K562 (cell line): ENCODE measurements around the gene ATP9B. TPM values are rescaled to one million over a fixed set of nuclear protein-coding genes. Genes with fewer than 3 reads are reported as not detected.

Experiments used
- ATAC-seq: fragments of 200-7000 bp; cut with Tn5 transposase; 3 replicates; pipeline ENCODE4 v1.9.1; 2020; ENCODE audit warnings: moderate library complexity
- BruUV-seq: library from RNA; stranded (reverse); fragments of 400-500 nt; replicated peaks from 2 replicates; lab custom pipeline; 2021; lab: Mats Ljungman, UMichigan
- CTCF ChIA-PET: fragments of 300-600 bp; formaldehyde crosslinking; extraction: SDS; loops from one replicate; lab custom pipeline; 2021; ENCODE audit warnings: low intra/inter-chr PET ratio; lab: Yijun Ruan, JAX
- POLR2A ChIA-PET: fragments of 300-600, 350-650 bp; sonication (Branson Sonifier 250); formaldehyde crosslinking; extraction: SDS; loops from one replicate; lab custom pipeline; 2021; ENCODE audit warnings: antibody characterized with exemption, inconsistent platforms; lab: Yijun Ruan, JAX
- DNase-seq, 4 experiments: peaks; one replicate each; pipeline versions ENCODE4 v3.0.0 to v3.0.0-alpha.2; 2011 to 2018; ENCODE audit warnings: low spot score in 3 of 4, mixed read lengths in 3 of 4; ENCODE audit errors: extremely low read depth in 1 of 4
- FAIRE-seq: peaks from 2 replicates; lab custom pipeline; 2011; peaks lifted over from hg19 to GRCh38; lab: Jason Lieb, UNC
- H2AFZ ChIP-seq: 2 replicates; pipeline ENCODE4 v1.6.0; 2011; ENCODE audit warnings: low read depth, low read length, control low read depth, inconsistent platforms
- H3K27ac ChIP-seq: fragments of 200-600 bp; 3 replicates; pipeline ENCODE4 v1.8.0; 2011; ENCODE audit warnings: low read depth, mild to moderate bottlenecking, control low read depth, inconsistent platforms, low read length, moderate library complexity, mixed read lengths; ENCODE audit errors: extremely low read depth
- H3K27me3 ChIP-seq, 2 experiments: fragments of 300-600 bp in 1 of 2; 2 replicates in 1 of 2; 3 replicates in 1 of 2; pipeline versions ENCODE4 v1.6.0 to v1.8.0; 2011; ENCODE audit warnings: inconsistent platforms in 2 of 2, low read length in 2 of 2, mild to moderate bottlenecking in 1 of 2, mixed read lengths in 1 of 2, moderate library complexity in 1 of 2; ENCODE audit not compliant: control insufficient read depth in 2 of 2, insufficient read depth in 2 of 2
- H3K36me3 ChIP-seq: fragments of 300-600 bp; 3 replicates; pipeline ENCODE4 v1.8.0; 2011; ENCODE audit warnings: mild to moderate bottlenecking, low read length, inconsistent platforms; ENCODE audit not compliant: control insufficient read depth, insufficient read depth
- H3K4me1 ChIP-seq, 2 experiments: fragments of 200-600 bp in 1 of 2; replicated peaks in 1 of 2; 2 replicates in 1 of 2; 3 replicates in 1 of 2; pipeline versions ENCODE4 v1.5.1 to v1.8.0; 2011; ENCODE audit warnings: inconsistent platforms in 2 of 2, low read length in 2 of 2, mild to moderate bottlenecking in 1 of 2, mixed read lengths in 1 of 2, moderate library complexity in 1 of 2; ENCODE audit not compliant: control insufficient read depth in 2 of 2, insufficient read depth in 2 of 2
- H3K4me2 ChIP-seq: 2 replicates; pipeline ENCODE4 v1.6.1; 2011; ENCODE audit warnings: low read length, control low read depth, inconsistent platforms, mixed read lengths; ENCODE audit not compliant: insufficient read depth
- H3K4me3 ChIP-seq: fragments of 200-600 bp; sonication (generic), shearing (Covaris generic); 2 replicates; pipeline ENCODE4 v1.5.1; 2016; ENCODE audit warnings: control low read depth, inconsistent platforms
- H3K79me2 ChIP-seq: fragments of 200-600 bp; 3 replicates; pipeline ENCODE4 v1.8.0; 2011; ENCODE audit warnings: low read length, inconsistent platforms; ENCODE audit not compliant: control insufficient read depth, insufficient read depth
- H3K9ac ChIP-seq, 2 experiments: 2 replicates each; pipeline versions ENCODE4 v1.6.0 to v1.6.1; 2011; ENCODE audit warnings: low read depth in 2 of 2, low read length in 2 of 2, control low read depth in 1 of 2, inconsistent platforms in 1 of 2, mild to moderate bottlenecking in 1 of 2, mixed read lengths in 1 of 2; ENCODE audit not compliant: insufficient read depth in 1 of 2
- H3K9me1 ChIP-seq: one replicate; pipeline ENCODE4 v1.6.0; 2011; ENCODE audit warnings: inconsistent platforms, mild to moderate bottlenecking, low read length, moderate library complexity; ENCODE audit not compliant: control insufficient read depth, insufficient read depth
- H3K9me3 ChIP-seq: replicated peaks from 2 replicates; pipeline ENCODE4 v1.5.1; 2011; ENCODE audit warnings: low read depth, low read length, inconsistent platforms; ENCODE audit not compliant: control insufficient read depth, insufficient read depth
- H4K20me1 ChIP-seq: replicated peaks from 2 replicates; pipeline ENCODE4 v1.6.1; 2011; ENCODE audit warnings: low read length, inconsistent platforms, mixed read lengths; ENCODE audit not compliant: control insufficient read depth, insufficient read depth
- ARNT ChIP-seq, 2 experiments: fragments of 450-650 bp; IDR thresholded peaks; 2 replicates each; pipeline ENCODE4 v1.6.1; 2016; ENCODE audit warnings: mild to moderate bottlenecking in 1 of 2
- PREB ChIP-seq: sonication (generic); formaldehyde crosslinking; IDR thresholded peaks from 2 replicates; pipeline ENCODE4 v1.8.1; 2023; ENCODE audit warnings: mild to moderate bottlenecking, missing genetic modification reagents
- RFX1 ChIP-seq: fragments of 450-650 bp; IDR thresholded peaks from 2 replicates; pipeline ENCODE4 v1.6.1; 2016; ENCODE audit warnings: mild to moderate bottlenecking, moderate library complexity
- ZBTB1 ChIP-seq: sonication (generic); formaldehyde crosslinking; IDR thresholded peaks from 2 replicates; pipeline ENCODE4 v1.8.1; 2023; ENCODE audit warnings: missing genetic modification reagents, low read depth, mild to moderate bottlenecking, borderline replicate concordance
- ZFX ChIP-seq: sonication (generic); formaldehyde crosslinking; IDR thresholded peaks from 2 replicates; pipeline ENCODE4 v1.8.0; 2022; ENCODE audit warnings: mild to moderate bottlenecking, missing genetic modification reagents, moderate library complexity
- WGBS: fragments of 100-300 bp; shearing (Covaris generic); methylation state at CpG from one replicate; pipeline ENCODE4 v1.1.6; 2016; ENCODE audit warnings: low coverage, mixed read lengths; ENCODE audit not compliant: insufficient coverage; ENCODE audit errors: missing lambda C conversion rate; 5-methylcytosine and 5-hydroxymethylcytosine counted together
- in situ Hi-C: fragments of 300-500 bp; cut with MboI; formaldehyde crosslinking; loops from 4 replicates; pipeline ENCODE4 v1.15.0; 2018; ENCODE audit warnings: inconsistent platforms, mixed read lengths
- intact Hi-C: fragments of 100-400 bp; cut with micrococcal nuclease; formaldehyde crosslinking; loops from 2 replicates; pipeline ENCODE4 v1.14.2; 2022
- polyA plus RNA-seq, 8 experiments: library from polyadenylated mRNA; depleted of rRNA in 4 of 8; stranded (reverse) in 5 of 8; unstranded in 3 of 8; fragments of >200 nt; fragmentation: Nextera tagmentation in 2 of 8; fragmentation: Illumina TruSeq in 1 of 8; extraction: Ambion mirVana in 2 of 8; extraction: Trizol in 1 of 8; gene quantifications; 2 replicates each; pipeline versions ENCODE4 v1.2.1 to v1.2.3, GENCODE V29; 2011 to 2014; ENCODE audit warnings: inconsistent platforms in 1 of 8, missing spikeins in 1 of 8
- total RNA-seq, 7 experiments: library from RNA; depleted of rRNA in 6 of 7; stranded (reverse); fragments of >200 nt in 6 of 7; fragmentation: Illumina TruSeq in 2 of 7; extraction: Trizol in 2 of 7; gene quantifications; 2 replicates each; pipeline versions ENCODE4 v1.2.1 to v1.2.3, GENCODE V29; 2011 to 2021; ENCODE audit warnings: low replicate concordance in 1 of 7

The ATP9B gene
- total and polyA plus RNA-seq, 9 of the 15 experiments (the other 6 are each of a cell fraction or from before 2014, with no cell fraction given), result 0.66 to 13.2 (median 7.9) TPM

- H2AFZ ChIP-seq, result no peak overlapping the region
- no peak for ATAC-seq
- WGBS, result 77% methylated on average over 9 of the region's 27 CpGs
- in situ Hi-C loops, result no loop called here
- no peak overlapping the region for H3K4me2 ChIP-seq
- peaks cover 8 to 70% of the 10 kb centered on the region in 2 experiments; a peak in 4 of 5 replicates for H3K4me1 ChIP-seq
- peaks cover 37% of the 10 kb centered on the region for H3K79me2 ChIP-seq
- TSS peak; percentile 9 for BruUV-seq
- H3K36me3 ChIP-seq, result no peaks in the 10 kb centered on the region
- intact Hi-C loops, result no loop called here
- no peaks in the 10 kb centered on the region for H3K9me3 ChIP-seq
- FAIRE-seq, result no peak
- DNase-seq, result no peak
- H3K27ac ChIP-seq, result no peak overlapping the region
- H4K20me1 ChIP-seq, result peaks cover 26% of the 10 kb centered on the region
- no peak overlapping the region for H3K9ac ChIP-seq
- CTCF ChIA-PET, result no interaction called here
- TF ChIP-seq ARNT (IDR thresholded peaks at IDR 0.05), result no peak
- TF ChIP-seq RFX1, result peak; percentile 60
- no peaks in the 10 kb centered on the region for H3K27me3 ChIP-seq
- peaks cover 6% of the 10 kb centered on the region for H3K9me1 ChIP-seq
- POLR2A ChIA-PET, result interaction anchor here (0.9 to 1.0 kb wide), 2 partner anchors 12 to 100 kb away, joined by 3 to 4 read pairs; no protein-coding TSS in a partner anchor
- no peak overlapping the region for H3K4me3 ChIP-seq
Measured at GRCh38 chr18:79402977-79403722, 334.0 kb downstream of the ATP9B start.

DNA sequence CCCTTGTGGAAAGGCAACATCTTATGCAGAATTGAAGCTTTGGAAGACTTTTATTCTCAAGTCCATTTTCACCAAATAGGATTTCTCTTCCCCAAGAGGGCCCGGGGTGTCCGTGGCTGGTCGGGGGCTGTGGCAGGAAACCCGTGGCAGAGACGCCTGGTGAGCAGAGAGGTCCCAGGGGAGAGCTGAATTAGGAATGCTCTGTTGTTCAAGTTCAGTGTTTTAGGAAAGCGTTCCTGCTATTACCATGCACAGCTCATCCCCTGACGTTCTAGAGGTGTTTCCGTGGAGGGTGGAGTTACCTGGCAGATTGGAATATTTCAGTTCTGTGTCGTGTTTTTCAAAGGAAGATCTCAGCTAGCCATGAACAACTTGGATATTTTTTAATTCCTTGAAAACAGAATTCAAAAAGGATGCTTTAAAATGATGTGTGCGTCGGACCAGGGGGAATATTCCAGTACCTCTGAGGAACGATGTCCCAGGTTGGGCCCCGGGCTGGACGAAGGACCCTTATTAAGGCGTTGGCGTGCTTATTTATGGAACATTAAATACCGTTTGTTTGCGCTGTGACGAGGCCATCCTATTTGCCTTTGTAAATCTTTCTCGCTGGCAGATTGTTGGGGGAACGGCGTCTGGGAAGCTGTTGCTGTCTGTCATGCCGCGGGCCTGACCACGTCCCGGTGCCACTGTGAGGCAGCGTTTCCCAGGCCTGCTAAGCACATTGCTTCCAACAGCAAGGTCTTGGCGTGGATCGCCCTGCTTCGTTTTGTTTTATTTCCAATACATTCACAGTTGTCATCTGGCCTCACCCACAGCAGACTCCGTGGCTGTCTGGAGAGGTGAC is 334.8 kb downstream of the ATP9B start:
- 72% methylated on average over 24 of the region's 31 CpGs for WGBS
- intact Hi-C loops (no loop called here), in situ Hi-C loops (no loop called here)
- H3K36me3 ChIP-seq, result no peaks in the 10 kb centered on the region
- H3K9me1 ChIP-seq, result peaks cover 6% of the 10 kb centered on the region
- DNase-seq (no peak), ATAC-seq (no peak), FAIRE-seq (no peak)
- no TSS peak for BruUV-seq
- ChIA-PET POLR2A (interaction anchor here (0.9 kb wide), 1 partner anchor 99 kb away, joined by 4 read pairs; no protein-coding TSS in a partner anchor), CTCF (no interaction called here)
- H3K27me3 ChIP-seq, result no peaks in the 10 kb centered on the region
- peak overlapping the region; percentile 41; the same call in 1 of the 3 replicates for H3K27ac ChIP-seq
- H3K9ac ChIP-seq, result peak overlapping the region in 1 of 2 experiments; percentile 81; a peak in 3 of 4 replicates
- peaks cover 8 to 64% of the 10 kb centered on the region in 2 experiments; a peak in 4 of 5 replicates for H3K4me1 ChIP-seq
- H3K79me2 ChIP-seq, result peaks cover 37% of the 10 kb centered on the region
- H4K20me1 ChIP-seq, result peaks cover 26% of the 10 kb centered on the region
- no peaks in the 10 kb centered on the region for H3K9me3 ChIP-seq
- H2AFZ ChIP-seq, result no peak overlapping the region
- no peak overlapping the region for H3K4me3 ChIP-seq
- H3K4me2 ChIP-seq, result peak overlapping the region; percentile 41
- TF ChIP-seq ZBTB1 (no peak), ZFX (CRISPR knock-in tag) (peak; percentile 33; the same call in 1 of the 2 replicates), PREB (CRISPR knock-in tag) (no peak)
